GM15510 (cell line): ENCODE measurements around the gene BMP7.

Experiments used
- POLR2A ChIP-seq: IDR thresholded peaks from 3 replicates; pipeline ENCODE4 v1.6.1; 2011; ENCODE audit warnings: borderline replicate concordance; ENCODE audit not compliant: insufficient read length; ENCODE audit errors: extremely low read depth

The BMP7 gene

DNA sequence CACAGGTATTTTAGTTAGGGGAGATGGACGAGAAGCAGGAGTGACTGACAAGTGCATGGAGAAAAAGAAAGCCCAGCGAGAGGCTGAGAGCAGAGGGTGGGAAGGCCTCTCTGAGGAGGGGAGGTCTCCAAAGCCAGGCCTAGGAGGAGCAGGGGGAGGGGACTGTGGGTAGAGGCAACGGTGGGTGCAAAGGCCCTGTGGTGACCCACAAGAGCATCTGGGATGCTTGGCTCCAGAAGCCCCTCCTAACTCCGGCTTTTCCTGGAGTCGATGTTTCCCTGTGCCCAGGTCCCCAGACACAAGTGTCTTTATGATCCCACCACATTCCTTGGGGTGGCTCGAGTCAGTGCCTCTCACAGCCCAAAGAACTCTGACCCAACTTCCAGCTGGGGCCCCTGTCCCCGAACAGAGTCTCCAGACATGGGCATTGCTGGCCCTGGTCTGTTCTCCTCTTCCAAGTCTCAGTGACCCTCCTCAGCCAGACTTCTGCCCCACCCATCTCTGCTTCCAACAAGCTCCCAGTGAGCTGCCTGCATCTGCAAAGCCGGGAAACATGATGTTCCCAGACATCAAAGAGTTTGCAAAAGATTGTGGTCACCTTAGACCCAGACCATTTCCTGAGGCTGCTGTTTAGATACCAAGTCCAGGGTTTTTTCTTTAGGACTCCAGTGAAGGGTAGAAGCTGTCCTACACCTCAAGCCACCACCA, 11.1 kb upstream of the BMP7 start:
- no peak for TF ChIP-seq POLR2A

DNA sequence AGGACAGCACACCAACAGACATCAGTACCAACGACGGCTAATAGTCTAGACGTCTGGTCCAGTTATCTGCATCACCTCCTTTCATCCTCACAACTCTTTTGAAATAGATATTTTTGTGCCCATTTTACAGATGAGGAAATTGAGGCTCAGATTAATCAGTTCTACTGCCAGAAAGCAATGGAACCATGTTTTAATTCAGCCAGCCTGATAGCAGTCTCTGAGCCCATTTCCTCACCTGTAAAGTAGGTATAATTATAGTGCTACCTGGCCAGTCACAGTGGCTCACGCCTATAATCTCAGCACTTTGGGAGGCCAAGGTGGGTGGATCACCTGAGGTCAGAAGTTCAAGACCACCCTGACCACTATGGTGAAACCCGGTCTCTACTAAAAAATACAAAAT, 9.8 kb upstream of the BMP7 start:
- no peak for TF ChIP-seq POLR2A

DNA sequence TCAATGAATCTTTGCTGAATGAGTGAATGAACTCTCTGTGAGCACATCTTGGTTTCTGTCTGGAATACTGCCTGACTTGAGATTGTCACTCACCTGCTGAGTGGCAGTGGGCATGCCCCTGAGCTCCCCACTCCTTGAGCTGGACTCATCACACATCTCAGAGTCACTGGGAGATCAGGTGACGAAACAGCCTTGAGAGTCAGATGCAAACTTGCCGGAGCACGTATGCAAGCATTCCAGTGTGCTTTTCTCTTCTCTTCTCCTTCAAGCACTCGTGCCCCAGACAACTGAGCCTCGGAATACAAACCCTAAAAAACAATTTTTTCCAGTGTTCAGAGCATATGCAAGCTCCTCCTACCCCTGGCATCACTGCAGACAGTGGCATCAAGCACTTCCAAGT, 9.4 kb upstream of the BMP7 start:
- TF ChIP-seq POLR2A: no peak

DNA sequence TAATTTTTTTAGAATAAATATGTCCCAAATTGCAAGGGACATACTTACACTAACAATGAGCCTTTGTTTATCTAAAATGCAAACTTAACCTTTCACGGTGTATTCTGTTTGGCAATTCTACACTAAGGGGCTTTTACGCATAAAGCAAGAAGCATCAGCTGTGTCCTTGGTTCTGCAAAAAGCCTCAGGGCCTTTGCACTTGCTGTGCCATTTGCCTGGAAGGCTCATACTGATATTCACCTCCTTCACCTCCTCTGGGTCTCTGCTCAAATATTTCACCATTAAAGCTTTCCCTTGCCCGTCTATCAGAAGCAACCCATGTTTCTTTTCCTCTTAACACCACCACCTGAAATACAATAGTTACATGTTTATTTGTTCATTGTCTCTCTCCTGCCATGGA, 8.9 kb upstream of the BMP7 start:
- TF ChIP-seq POLR2A: no peak

DNA sequence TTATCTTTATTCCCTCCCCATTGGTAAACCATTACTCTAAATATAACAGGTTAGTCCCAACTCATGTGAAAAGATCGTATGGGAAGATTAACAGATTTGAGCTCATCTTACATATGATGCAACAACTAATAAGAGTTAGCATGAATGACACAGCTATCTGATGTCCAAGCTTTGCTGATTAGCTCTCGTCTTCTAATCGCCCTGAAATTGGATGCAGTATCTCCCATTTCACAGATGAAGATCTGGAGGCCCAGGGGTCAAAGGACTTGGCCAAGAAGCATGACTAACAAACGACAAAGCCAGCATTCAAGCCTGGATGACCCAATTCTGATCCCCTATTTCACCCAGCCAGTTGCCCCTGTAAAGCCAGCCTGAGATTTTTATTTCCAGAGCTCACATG, 8.4 kb upstream of the BMP7 start:
- no peak for TF ChIP-seq POLR2A

DNA sequence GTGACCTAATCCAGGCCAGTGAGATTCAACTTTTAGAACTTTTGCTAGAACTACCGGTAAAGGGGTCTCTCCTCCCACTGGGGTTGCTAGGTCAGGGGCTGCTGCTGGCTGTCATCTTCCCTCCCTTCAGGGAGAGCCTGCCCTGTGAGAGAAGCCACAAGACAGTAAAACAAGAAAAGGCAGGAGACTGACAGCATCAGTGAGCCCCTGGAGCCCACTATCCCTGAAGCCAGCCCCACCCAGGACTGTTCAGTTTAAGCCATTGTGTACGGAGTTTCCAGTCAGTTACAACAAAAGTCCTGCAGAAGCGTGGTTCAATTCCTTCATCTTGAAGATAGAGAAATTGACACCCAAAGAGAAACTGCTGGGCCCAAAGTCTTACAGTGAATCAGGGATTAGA, 7.9 kb upstream of the BMP7 start:
- TF ChIP-seq POLR2A: no peak

DNA sequence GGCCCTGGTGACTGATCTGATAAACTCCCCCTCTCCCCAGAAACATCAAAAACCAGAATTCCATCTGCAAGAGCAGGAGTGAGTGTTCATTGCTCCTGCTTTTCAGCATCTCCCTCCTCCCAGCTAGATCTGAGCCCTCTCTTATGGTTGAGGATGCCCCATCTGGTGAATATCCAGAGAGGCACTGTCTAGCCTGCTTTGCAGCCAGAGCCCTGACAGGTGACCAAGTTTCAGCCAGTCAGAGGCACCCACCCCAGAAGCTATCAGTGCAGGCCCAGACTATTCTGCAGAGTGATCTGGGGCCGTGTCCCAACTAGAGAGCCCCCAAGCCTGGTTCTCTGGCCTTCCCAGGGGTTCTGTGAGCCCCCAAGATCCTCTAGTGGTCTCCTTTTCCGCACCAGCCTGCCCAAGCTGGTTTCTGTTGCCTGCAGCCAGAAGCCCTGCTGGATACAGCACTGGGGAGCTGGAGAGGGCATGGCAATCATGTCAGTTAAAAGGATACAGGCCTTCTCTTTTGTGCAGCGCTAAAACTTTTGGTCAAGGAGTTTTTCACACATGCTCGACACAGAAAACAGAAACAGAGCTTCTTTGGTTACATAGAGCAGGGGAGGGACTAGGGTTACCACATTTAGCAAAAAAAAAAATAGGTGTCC, 6.6 kb upstream of the BMP7 start:
- TF ChIP-seq POLR2A: no peak

DNA sequence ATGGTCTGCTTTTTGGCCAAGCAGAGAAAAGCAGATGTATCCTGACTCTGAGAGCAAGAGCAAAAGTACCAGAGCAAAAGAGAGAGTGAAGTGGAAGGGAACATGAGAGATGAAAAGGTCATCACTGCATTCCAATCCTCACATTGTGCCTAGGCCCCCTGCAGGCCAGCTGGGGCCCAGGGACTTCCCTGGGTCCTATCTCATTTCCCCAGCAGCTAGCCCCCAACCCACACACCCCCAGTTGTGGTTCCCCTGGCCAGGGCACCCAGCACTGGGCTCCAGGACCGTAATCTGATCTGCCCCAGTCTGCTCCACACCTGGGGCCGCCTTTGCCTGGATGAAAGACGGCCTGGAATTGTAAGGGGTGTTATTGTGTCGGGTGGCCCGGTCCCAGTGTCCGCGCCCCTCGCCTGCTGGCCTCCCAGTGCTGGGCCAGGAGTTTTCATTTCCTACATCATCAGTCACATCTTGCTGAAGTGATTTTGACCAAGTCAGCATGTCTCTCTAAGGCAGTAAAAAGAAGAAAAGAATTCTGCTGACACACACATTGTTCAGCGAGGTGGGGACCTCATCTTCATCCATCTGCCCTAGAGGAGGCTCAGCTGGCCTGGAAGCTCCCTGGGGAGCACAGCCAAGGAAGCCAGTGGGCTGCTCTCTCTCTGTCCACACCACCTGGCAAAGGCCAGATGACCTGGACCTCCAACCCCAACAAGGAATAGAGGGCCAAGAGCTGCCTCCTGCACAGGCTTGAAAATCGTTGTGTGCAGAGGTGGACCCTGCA, 4.0 kb upstream of the BMP7 start:
- no peak for TF ChIP-seq POLR2A

DNA sequence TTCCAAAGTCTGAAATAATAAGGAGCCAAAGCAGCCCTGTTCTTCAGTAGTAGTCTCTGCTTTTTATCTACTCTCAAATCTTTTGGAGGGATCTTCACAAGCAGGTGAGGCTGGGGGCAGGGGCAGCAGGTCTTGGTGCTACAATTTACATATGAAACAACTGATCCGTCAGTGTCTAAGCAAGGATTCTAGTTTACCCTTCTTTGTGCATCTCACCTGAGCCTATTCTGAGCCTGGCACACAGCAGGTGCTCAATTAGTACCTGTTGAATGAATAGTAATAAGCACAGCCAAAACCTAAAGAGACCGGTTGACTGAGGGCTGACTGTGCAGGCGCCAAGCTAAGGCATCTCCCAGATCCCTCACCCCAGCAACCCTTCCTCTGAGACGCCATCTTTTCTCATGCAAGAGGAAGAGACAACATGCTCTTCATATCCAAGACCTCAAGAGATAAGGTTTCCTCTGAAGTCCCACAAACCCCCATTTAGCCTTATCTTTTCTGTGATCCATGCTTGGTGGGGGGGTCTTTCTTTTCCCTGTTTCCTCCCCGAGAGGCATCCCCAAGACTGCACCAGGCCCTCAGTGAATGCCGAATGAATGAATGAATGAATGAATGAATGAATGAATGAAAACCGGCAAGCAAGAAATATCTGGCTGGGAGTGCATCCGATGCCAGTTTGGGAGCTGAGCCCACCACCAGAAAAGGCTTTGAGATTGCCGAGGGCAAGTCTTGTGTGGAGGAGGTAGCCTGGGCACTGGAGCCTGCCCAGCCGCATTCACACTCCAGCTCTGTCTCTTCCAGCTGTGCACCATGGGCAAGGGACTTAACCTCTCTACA, 2.9 kb upstream of the BMP7 start:
- no peak for TF ChIP-seq POLR2A

DNA sequence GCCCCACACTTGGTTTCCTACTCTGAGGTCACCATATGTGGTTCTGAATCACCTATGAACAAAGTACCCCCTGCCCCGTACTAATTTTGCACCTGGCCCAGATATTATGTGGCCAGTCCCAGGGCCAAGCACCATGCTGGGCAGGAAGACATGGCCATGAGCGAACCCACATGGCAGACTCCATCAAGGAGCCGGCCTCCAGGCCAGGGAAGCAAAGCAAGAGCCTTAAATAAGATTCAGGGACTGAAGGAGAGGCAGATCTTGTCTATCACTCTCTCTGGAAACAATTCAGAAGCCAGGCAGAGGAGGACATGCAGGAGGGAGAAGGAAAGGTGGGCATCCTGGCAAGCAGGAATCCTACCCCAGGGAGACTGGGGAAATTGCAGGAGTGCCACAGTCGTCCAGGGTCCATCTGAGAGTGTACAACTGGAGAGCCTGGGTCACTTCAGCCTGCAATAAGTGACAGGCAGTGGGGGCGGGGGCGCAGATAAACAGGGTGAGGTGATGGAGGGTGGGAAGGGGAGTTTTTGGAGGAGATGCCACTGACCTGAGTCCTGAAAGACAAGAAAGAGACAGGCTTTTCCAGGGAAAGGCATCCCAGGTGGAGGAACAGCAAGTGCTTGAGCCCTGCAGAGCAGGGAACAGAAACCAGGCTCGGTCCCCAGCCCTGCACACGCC, 2.1 kb upstream of the BMP7 start:
- TF ChIP-seq POLR2A: no peak

DNA sequence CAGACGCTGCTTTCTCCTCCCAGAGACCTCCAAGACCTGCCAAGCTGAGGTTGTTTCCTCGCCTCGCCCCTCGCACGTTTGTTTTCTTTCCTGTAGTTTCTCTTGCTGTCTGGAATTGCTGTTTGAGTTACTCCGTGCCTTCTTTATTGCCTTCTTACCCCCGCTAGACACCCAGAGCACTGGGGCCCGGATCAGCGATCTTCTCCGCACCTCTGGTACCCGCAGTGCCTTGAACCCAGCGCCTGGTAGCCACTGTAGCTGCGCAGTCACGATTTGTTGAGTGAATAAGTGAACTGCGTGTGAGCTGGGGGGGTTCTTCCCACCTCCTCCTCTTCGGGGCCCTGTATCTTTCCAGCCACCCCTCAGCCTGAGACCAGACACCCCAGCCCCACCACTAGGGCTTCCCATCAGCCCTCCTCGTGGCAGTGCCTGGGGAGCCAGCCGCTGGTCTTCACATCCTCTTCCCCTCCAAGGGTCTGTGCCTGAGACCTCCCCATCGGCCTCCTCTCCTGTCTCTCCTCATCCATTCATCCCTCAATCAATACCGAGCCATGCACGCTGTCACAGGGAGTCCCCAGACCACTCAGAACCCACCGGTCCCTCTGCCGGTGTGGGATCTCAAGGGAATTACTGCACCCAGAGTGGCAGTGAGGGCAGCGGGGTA, 849 bp upstream of the BMP7 start:
- no peak for TF ChIP-seq POLR2A

DNA sequence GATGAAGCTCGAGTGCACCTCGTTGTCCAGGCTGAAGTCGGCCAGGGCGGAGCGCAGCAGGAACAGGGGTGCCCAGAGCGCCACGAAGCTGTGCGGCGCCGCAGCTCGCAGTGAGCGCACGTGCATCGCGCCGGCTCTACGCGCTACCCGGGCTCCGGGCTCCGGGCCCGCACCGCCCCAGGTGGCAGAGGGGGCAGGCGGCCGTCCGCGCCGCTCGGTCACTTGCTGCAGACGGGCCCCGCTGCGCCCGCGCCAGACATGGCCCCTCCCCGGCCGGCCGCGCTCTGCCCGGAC, 497 bp downstream of the BMP7 start:
- no peak for TF ChIP-seq POLR2A

DNA sequence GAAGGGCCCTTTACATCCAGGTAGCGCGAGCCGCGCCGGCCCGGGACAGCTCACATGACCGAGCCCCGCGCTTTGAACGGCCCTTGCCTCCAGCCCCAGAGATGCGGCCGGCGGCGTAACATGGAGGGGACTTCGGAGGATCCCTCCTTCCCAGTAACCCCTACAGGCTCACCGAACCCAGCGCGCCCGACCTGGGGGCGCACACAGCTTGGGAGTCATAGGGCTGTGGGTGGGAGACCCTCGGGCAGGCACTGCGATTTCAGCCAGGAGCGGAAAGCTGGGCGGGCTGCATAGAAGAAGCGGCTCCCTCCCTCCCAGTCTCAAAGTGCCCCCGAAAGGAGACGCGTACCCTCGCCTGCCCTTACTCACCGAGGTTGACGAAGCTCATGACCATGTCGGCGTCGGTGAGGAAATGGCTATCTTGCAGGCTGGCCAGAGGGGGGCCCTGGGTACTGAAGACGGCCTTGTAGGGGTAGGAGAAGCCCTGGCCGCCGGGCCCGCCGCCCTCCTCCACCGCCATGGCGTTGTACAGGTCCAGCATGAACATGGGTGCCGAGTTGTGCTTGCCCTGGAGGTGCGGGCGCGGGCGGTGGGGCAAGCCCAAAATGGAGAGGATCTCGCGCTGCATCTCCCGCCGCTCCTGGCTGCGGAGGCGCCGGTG, 975 bp downstream of the BMP7 start:
- no peak for TF ChIP-seq POLR2A
